Testis (tissue), 2 donors: ENCODE measurements around the gene EPHX1.

ENCODE experiments used
- POLR2A ChIP-seq: fragments of 450-650 bp; IDR thresholded peaks from one replicate; pipeline ENCODE4 v1.6.1; 2017; ENCODE audit warnings: antibody characterized with exemption, mild to moderate bottlenecking, moderate library complexity
- TF ChIP-seq, protein P1 (sequence below), 3 experiments: fragments of 450-650 bp in 2 of 3; fragments of 200-600 bp in 1 of 3; sonication (generic) in 1 of 3; IDR thresholded peaks; one replicate each; pipeline ENCODE4 v1.5.1; 2016 to 2019; ENCODE audit warnings: antibody characterized with exemption in 3 of 3, mild to moderate bottlenecking in 2 of 3, moderate library complexity in 1 of 3

DNA sequence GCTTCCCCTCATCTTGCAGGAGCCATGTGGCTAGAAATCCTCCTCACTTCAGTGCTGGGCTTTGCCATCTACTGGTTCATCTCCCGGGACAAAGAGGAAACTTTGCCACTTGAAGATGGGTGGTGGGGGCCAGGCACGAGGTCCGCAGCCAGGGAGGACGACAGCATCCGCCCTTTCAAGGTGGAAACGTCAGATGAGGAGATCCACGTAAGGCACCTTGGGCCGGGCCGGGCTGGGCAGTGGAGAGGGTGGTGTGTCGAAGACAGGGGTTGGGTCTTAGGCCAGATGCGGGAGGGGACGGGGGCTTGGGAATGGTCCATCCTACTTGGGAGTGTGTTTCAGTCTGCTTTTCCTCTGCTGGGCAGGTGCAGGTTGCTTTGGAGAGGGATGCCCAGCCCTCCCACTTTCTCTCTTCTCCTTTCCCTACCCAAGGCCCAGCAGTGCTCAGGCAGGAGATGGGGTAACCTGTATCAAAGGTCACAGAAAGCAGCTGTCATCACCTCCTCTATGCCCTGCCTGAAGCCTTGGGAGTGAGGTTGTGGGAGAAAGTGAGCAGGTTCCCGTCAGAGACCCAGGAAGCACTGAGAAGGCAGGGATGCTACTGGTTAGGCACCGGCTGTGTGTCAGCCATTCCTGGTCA, 18.9 kb downstream of the EPHX1 start:
- no peak for TF ChIP-seq POLR2A
- TF ChIP-seq, protein P1, sequence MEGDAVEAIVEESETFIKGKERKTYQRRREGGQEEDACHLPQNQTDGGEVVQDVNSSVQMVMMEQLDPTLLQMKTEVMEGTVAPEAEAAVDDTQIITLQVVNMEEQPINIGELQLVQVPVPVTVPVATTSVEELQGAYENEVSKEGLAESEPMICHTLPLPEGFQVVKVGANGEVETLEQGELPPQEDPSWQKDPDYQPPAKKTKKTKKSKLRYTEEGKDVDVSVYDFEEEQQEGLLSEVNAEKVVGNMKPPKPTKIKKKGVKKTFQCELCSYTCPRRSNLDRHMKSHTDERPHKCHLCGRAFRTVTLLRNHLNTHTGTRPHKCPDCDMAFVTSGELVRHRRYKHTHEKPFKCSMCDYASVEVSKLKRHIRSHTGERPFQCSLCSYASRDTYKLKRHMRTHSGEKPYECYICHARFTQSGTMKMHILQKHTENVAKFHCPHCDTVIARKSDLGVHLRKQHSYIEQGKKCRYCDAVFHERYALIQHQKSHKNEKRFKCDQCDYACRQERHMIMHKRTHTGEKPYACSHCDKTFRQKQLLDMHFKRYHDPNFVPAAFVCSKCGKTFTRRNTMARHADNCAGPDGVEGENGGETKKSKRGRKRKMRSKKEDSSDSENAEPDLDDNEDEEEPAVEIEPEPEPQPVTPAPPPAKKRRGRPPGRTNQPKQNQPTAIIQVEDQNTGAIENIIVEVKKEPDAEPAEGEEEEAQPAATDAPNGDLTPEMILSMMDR (IDR thresholded peaks at IDR 0.05), result no peak
